ENCODE results near the gene SIRPA. TPM values are rescaled to one million over a fixed set of nuclear protein-coding genes. Genes with fewer than 3 reads are reported as not detected.

The SIRPA gene
- total and polyA plus RNA-seq, 10 of the 15 experiments (the other 5 are each of a cell fraction or from before 2014, with no cell fraction given): 1.7 to 13.2 (median 5.0) TPM

- 0 out of 2 replicates have a peak, but pooled peaks have one; percentile 75 for TF ChIP-seq ATF2 (IDR thresholded peaks at IDR 0.05; ENCODE audit: low read length)
- no peak for TF ChIP-seq ESRRA (IDR thresholded peaks at IDR 0.05; ENCODE audit: low read length)
- TF ChIP-seq CREM (IDR thresholded peaks at IDR 0.05; ENCODE audit: low read depth): peak; percentile 73
- no peak for TF ChIP-seq SIN3A (IDR thresholded peaks at IDR 0.05; ENCODE audit: low read depth, low read length)
- TF ChIP-seq IKZF2 (IDR thresholded peaks at IDR 0.05): peak; percentile 86 to 88
- peak; percentile 62 for TF ChIP-seq RUNX3 (IDR thresholded peaks at IDR 0.05; ENCODE audit: low read length)
- no peak for TF ChIP-seq ZNF622 (IDR thresholded peaks at IDR 0.05)
- 0 out of 2 replicates have a peak, but pooled peaks have one; percentile 36 for TF ChIP-seq ZBED1 (IDR thresholded peaks at IDR 0.05; ENCODE audit: borderline replicate concordance)
- no peak for TF ChIP-seq PML (IDR thresholded peaks at IDR 0.05; ENCODE audit: low read length)
- no peak for TF ChIP-seq POLR2AphosphoS2 (IDR thresholded peaks at IDR 0.05; ENCODE audit: low read depth, low read length)
- TF ChIP-seq FOS (IDR thresholded peaks at IDR 0.05; ENCODE audit: borderline replicate concordance, extremely low read depth, insufficient read length): no peak
- TF ChIP-seq NFIC (IDR thresholded peaks at IDR 0.05; ENCODE audit: low read depth, low read length): peak; percentile 77
- TF ChIP-seq ETV6 (conservative IDR thresholded peaks at IDR 0.05 in 1 of 2, IDR thresholded peaks at IDR 0.05 in 1 of 2; ENCODE audit: borderline replicate concordance in 1 of 2, low read depth in 1 of 2): peak in 1 of 2 experiments; percentile 56; a peak in 1 of 4 replicates
- no peak for TF ChIP-seq KLF5 (IDR thresholded peaks at IDR 0.05; ENCODE audit: partially characterized antibody)
- no peak for TF ChIP-seq PRDM15 (CRISPR knock-in tag; IDR thresholded peaks at IDR 0.05)
- peak; percentile 78 for TF ChIP-seq FOXM1 (IDR thresholded peaks at IDR 0.05; ENCODE audit: low read depth, low read length)
- peak; percentile 77 to 84; a peak in 3 of 4 replicates for TF ChIP-seq EP300 (IDR thresholded peaks at IDR 0.05; ENCODE audit: borderline replicate concordance in 1 of 2, control insufficient read depth in 1 of 2, low read depth in 2 of 2, low read length in 2 of 2)
- TF ChIP-seq SMARCA5 (IDR thresholded peaks at IDR 0.05): 0 out of 2 replicates have a peak, but pooled peaks have one; percentile 22
- TF ChIP-seq SREBF2 (IDR thresholded peaks at IDR 0.05; ENCODE audit: low read length): no peak
- TF ChIP-seq PAX5 (IDR thresholded peaks at IDR 0.05; ENCODE audit: borderline replicate concordance, low read depth, low read length): peak; percentile 57
- 0 out of 2 replicates have a peak, but pooled peaks have one; percentile 58 for TF ChIP-seq NBN (IDR thresholded peaks at IDR 0.05)
- no peak for TF ChIP-seq STAT3 (IDR thresholded peaks at IDR 0.05; ENCODE audit: low read depth, low read length)
- peak; percentile 32; the same call in 1 of the 2 replicates for TF ChIP-seq JUNB (IDR thresholded peaks at IDR 0.05)
- no peak for TF ChIP-seq KDM1A (IDR thresholded peaks at IDR 0.05; ENCODE audit: borderline replicate concordance)
- TF ChIP-seq NFXL1 (IDR thresholded peaks at IDR 0.05; ENCODE audit: borderline replicate concordance): no peak
- TF ChIP-seq EED (IDR thresholded peaks at IDR 0.05; ENCODE audit: low read depth): peak; percentile 81
- TF ChIP-seq USF2 (IDR thresholded peaks at IDR 0.05; ENCODE audit: borderline replicate concordance, low read depth, low read length): no peak
- no peak for TF ChIP-seq JUND (IDR thresholded peaks at IDR 0.05; ENCODE audit: low read depth, low read length)
- TF ChIP-seq BCL11A (IDR thresholded peaks at IDR 0.05; ENCODE audit: low read depth, low read length): peak; percentile 78
Observed at GRCh38 chr20:1897965-1898464, 2.8 kb downstream of the SIRPA start (continued).

All from GM12878 (cell line).